B cell (primary cell): ENCODE measurements around the gene GPR83. TPM values are rescaled to one million over a fixed set of nuclear protein-coding genes. Genes with fewer than 3 reads are reported as not detected.
"Not testable (repeated sequence)": the region's sequence is repeated elsewhere in the genome, so short reads cannot be mapped to it uniquely, and the experiment has no call there.

ENCODE experiments used
- ATAC-seq: fragments of 200-7000 bp; cut with Tn5 transposase; one replicate; pipeline ENCODE4 v1.10.0; 2021; ENCODE audit warnings: low read depth, mild to moderate bottlenecking, moderate number of reproducible peaks, moderate library complexity
- CTCF ChIA-PET: fragments of 350-600 bp; sonication (Branson Sonifier 250); formaldehyde crosslinking; loops from one replicate; lab custom pipeline; 2021; ENCODE audit warnings: antibody characterized with exemption, inconsistent platforms; lab: Charles Lee
- POLR2A ChIA-PET: fragments of 350-600 bp; sonication (Branson Sonifier 250); formaldehyde crosslinking; loops from one replicate; lab custom pipeline; 2021; ENCODE audit warnings: antibody characterized with exemption; lab: Charles Lee
- DNase-seq: peaks from one replicate; pipeline ENCODE4 v3.0.0; 2013
- H2AFZ ChIP-seq: 2 replicates; pipeline ENCODE4 v1.6.1; 2012; ENCODE audit warnings: mild to moderate bottlenecking, low read depth, low read length; ENCODE audit not compliant: insufficient read depth, poor library complexity, severe bottlenecking
- H3K27ac ChIP-seq, 2 donors: 1 replicate in 1 of 2; 2 replicates in 1 of 2; pipeline ENCODE4 v1.5.1; 2012 to 2013; ENCODE audit warnings: low read length in 2 of 2, mild to moderate bottlenecking in 2 of 2, moderate library complexity in 1 of 2
- H3K27me3 ChIP-seq, 4 experiments: fragments of 200-600 bp in 1 of 4; sonication (generic) in 1 of 4; replicated peaks in 1 of 4; 1 replicate in 2 of 4; 2 replicates in 2 of 4; pipeline versions ENCODE4 v1.6.1 to v1.7.0; 2013 to 2016; ENCODE audit warnings: low read length in 3 of 4, mild to moderate bottlenecking in 2 of 4, mixed read lengths in 1 of 4, moderate library complexity in 1 of 4; ENCODE audit not compliant: insufficient read depth in 4 of 4, control insufficient read depth in 3 of 4; ENCODE audit errors: control extremely low read depth in 1 of 4
- H3K36me3 ChIP-seq, 2 experiments: replicated peaks in 1 of 2; 1 replicate in 1 of 2; 2 replicates in 1 of 2; pipeline versions ENCODE4 v1.6.1 to v1.7.1; 2013; ENCODE audit warnings: low read length in 1 of 2; ENCODE audit not compliant: insufficient read depth in 2 of 2, control insufficient read depth in 1 of 2; ENCODE audit errors: control extremely low read depth in 1 of 2, extremely low read depth in 1 of 2
- H3K4me1 ChIP-seq, 2 donors: fragments of 200-600 bp in 1 of 2; sonication (generic) in 1 of 2; 1 replicate in 1 of 2; 2 replicates in 1 of 2; pipeline versions ENCODE4 v1.5.1 to v1.6.1; 2013 to 2017; ENCODE audit warnings: low read length in 2 of 2; ENCODE audit not compliant: control insufficient read depth in 2 of 2, insufficient read depth in 2 of 2
- H3K4me2 ChIP-seq: replicated peaks from 2 replicates; pipeline ENCODE3; 2012; ENCODE audit warnings: mild to moderate bottlenecking, low read depth, low read length; ENCODE audit not compliant: poor library complexity, severe bottlenecking
- H3K4me3 ChIP-seq, 5 experiments: fragments of 200-600 bp in 1 of 5; sonication (generic) in 1 of 5; 1 replicate in 3 of 5; 2 replicates in 2 of 5; pipeline versions ENCODE4 v1.5.1 to v1.7.0; 2011 to 2016; ENCODE audit warnings: low read length in 4 of 5, mild to moderate bottlenecking in 4 of 5, low read depth in 2 of 5, control low read depth in 1 of 5, moderate library complexity in 1 of 5; ENCODE audit not compliant: insufficient read depth in 1 of 5; ENCODE audit errors: control extremely low read depth in 1 of 5, extremely low read depth in 1 of 5
- H3K79me2 ChIP-seq: fragments of 200-600 bp; sonication (generic); one replicate; pipeline ENCODE4 v1.6.0; 2016; ENCODE audit warnings: low read length; ENCODE audit not compliant: control insufficient read depth, insufficient read depth
- H3K9ac ChIP-seq: fragments of 200-600 bp; sonication (generic); 2 replicates; pipeline ENCODE4 v1.6.1; 2017; ENCODE audit warnings: mild to moderate bottlenecking, low read length, moderate library complexity
- H3K9me3 ChIP-seq, 3 donors: one replicate each; pipeline versions ENCODE4 v1.6.1 to v1.7.1; 2013; ENCODE audit warnings: low read length in 2 of 3; ENCODE audit not compliant: control insufficient read depth in 2 of 3, insufficient read depth in 1 of 3; ENCODE audit errors: control extremely low read depth in 1 of 3
- H4K20me1 ChIP-seq: 2 replicates; pipeline ENCODE4 v1.6.0; 2012; ENCODE audit warnings: mild to moderate bottlenecking, low read length; ENCODE audit not compliant: insufficient read depth, control insufficient read depth, poor library complexity, severe bottlenecking
- H3K27ac Mint-ChIP-seq: one replicate; pipeline ENCODE4 v1.8.0; 2021; ENCODE audit warnings: mixed read lengths
- H3K27me3 Mint-ChIP-seq: one replicate; pipeline ENCODE4 v1.8.0; 2021; ENCODE audit warnings: mixed read lengths
- H3K4me1 Mint-ChIP-seq: one replicate; pipeline ENCODE4 v1.8.0; 2021; ENCODE audit warnings: mixed read lengths
- H3K4me3 Mint-ChIP-seq: one replicate; pipeline ENCODE4 v1.8.0; 2021; ENCODE audit warnings: mixed read lengths
- H3K9me3 Mint-ChIP-seq: one replicate; pipeline ENCODE4 v1.8.0; 2022; ENCODE audit warnings: mixed read lengths; ENCODE audit not compliant: insufficient read depth
- EZH2 ChIP-seq: IDR thresholded peaks from 2 replicates; pipeline ENCODE4 v1.6.1; 2012; ENCODE audit warnings: borderline replicate concordance, low read depth, mild to moderate bottlenecking, moderate library complexity, low read length; ENCODE audit not compliant: insufficient read depth, poor library complexity, severe bottlenecking
- WGBS: methylation state at CpG from one replicate; pipeline ENCODE4 v1.1.5; 2013; ENCODE audit warnings: missing lambda C conversion rate; ENCODE audit not compliant: insufficient coverage; 5-methylcytosine and 5-hydroxymethylcytosine counted together
- intact Hi-C: fragments of 100-400 bp; cut with micrococcal nuclease; formaldehyde crosslinking; loops from one replicate; pipeline ENCODE4 v1.10.0; 2022
- polyA plus RNA-seq: library from polyadenylated mRNA; depleted of rRNA; stranded (reverse); fragments of >200 nt; gene quantifications from 2 replicates; pipeline ENCODE4 v1.2.3, GENCODE V29; 2012
- total RNA-seq, 2 donors: library from RNA; stranded (reverse); fragments of 120-200 nt in 1 of 2; gene quantifications; 1 replicate in 1 of 2; 2 replicates in 1 of 2; pipeline versions ENCODE4 v1.2.3 to v1.2.4, GENCODE V29; 2013 to 2022
- TF ChIP-seq, protein P1 (sequence below): fragments of 200-600 bp; IDR thresholded peaks from one replicate; pipeline ENCODE4 v1.8.0; 2022; ENCODE audit warnings: antibody characterized with exemption, mild to moderate bottlenecking

Gene GPR83
- total and polyA plus RNA-seq, 2 donors (not counting 1 experiment from before 2014, with no cell fraction given): 0.28 to 0.37 TPM

DNA sequence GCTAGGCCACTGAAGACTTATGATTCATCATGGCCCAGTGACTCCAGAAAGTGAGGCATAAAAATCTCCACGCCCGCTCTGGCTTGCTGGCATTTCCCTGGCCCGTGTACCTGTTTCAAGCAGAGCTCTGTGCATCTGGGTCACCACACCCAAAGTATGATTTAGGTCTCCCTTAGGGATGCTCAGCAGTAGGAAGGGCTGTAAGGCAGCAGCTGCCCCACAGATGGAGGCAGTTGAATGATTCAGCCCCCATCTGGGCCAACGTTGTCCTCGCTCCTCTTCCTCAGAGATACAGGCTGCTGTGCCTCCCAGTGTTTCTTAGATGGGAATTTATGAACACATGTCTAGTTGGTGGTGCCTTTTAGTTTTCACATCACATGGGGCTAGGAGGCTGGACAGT lies 21.6 kb downstream of the GPR83 start:
- ChIA-PET POLR2A (no interaction called here), CTCF (no interaction called here)
- Histone ChIP-seq H3K9me3 (peaks cover 0 to 7% (median 3%) of the 10 kb centered on the region in 3 donors), H4K20me1 (no peaks in the 10 kb centered on the region), H3K27ac (no peak overlapping the region), H2AFZ (no peak overlapping the region), H3K4me1 (no peaks in the 10 kb centered on the region), H3K79me2 (no peaks in the 10 kb centered on the region), H3K27me3 (no peaks in the 10 kb centered on the region), H3K4me2 (no peak overlapping the region), H3K36me3 (no peaks in the 10 kb centered on the region), H3K9ac (no peak overlapping the region), H3K4me3 (no peak overlapping the region)
- TF ChIP-seq EZH2: no peak
- Mint-ChIP-seq H3K27ac (no peak overlapping the region), H3K4me1 (no peaks in the 10 kb centered on the region), H3K9me3 (no peaks in the 10 kb centered on the region), H3K27me3 (peaks cover 14% of the 10 kb centered on the region), H3K4me3 (no peak overlapping the region)
- 81% methylated on average over 5 of the region's 5 CpGs for WGBS
- DNase-seq (no peak), ATAC-seq (no peak)
- intact Hi-C loops: no loop called here

- Histone ChIP-seq H3K4me3 (no peak overlapping the region), H3K9ac (no peak overlapping the region), H3K9me3 (peaks cover 0 to 5% (median 3%) of the 10 kb centered on the region in 3 donors), H3K27ac (no peak overlapping the region), H3K79me2 (no peaks in the 10 kb centered on the region), H3K4me1 (no peaks in the 10 kb centered on the region), H3K4me2 (no peak overlapping the region), H3K27me3 (no peaks in the 10 kb centered on the region), H4K20me1 (no peaks in the 10 kb centered on the region), H2AFZ (no peak overlapping the region), H3K36me3 (no peaks in the 10 kb centered on the region)
- ATAC-seq (no peak), DNase-seq (no peak)
- ChIA-PET POLR2A (no interaction called here), CTCF (no interaction called here)
- Mint-ChIP-seq H3K27me3 (no peaks in the 10 kb centered on the region), H3K4me1 (no peaks in the 10 kb centered on the region), H3K27ac (no peak overlapping the region), H3K9me3 (no peaks in the 10 kb centered on the region), H3K4me3 (no peak overlapping the region)
- WGBS: no CpG with 5 or more reads among the region's 1 CpG
- intact Hi-C loops: no loop called here
- no peak for TF ChIP-seq EZH2
- TF ChIP-seq, protein P1, sequence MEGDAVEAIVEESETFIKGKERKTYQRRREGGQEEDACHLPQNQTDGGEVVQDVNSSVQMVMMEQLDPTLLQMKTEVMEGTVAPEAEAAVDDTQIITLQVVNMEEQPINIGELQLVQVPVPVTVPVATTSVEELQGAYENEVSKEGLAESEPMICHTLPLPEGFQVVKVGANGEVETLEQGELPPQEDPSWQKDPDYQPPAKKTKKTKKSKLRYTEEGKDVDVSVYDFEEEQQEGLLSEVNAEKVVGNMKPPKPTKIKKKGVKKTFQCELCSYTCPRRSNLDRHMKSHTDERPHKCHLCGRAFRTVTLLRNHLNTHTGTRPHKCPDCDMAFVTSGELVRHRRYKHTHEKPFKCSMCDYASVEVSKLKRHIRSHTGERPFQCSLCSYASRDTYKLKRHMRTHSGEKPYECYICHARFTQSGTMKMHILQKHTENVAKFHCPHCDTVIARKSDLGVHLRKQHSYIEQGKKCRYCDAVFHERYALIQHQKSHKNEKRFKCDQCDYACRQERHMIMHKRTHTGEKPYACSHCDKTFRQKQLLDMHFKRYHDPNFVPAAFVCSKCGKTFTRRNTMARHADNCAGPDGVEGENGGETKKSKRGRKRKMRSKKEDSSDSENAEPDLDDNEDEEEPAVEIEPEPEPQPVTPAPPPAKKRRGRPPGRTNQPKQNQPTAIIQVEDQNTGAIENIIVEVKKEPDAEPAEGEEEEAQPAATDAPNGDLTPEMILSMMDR: no peak
Measured at GRCh38 chr11:94376841-94377240, 24.4 kb downstream of the GPR83 start.

DNA sequence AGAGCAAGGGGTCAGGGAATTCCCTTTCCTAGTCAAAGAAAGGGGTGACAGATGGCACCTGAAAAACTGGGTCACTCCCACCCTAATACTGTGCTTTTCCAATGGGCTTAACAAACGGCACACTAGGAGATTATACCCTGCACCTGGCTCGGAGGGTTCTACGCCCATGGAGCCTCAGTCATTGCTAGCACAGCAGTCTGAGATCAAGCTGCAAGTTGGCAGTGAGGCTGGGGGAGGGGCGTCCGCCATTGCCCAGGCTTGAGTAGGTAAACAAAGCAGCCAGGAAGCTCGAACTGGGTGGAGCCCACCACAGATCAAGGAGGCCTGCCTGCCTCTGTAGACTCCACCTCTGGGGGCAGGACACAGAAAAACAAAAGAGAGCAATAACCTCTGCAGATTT lies 30.6 kb downstream of the GPR83 start:
- H4K20me1 ChIP-seq, H3K4me3 ChIP-seq, H3K9me3 ChIP-seq, H3K4me3 Mint-ChIP-seq, H3K4me1 ChIP-seq, H3K9me3 Mint-ChIP-seq, H3K27me3 ChIP-seq, CTCF ChIA-PET, intact Hi-C loops, H3K4me1 Mint-ChIP-seq, H2AFZ ChIP-seq, H3K36me3 ChIP-seq, H3K27ac ChIP-seq, ATAC-seq, H3K27me3 Mint-ChIP-seq, H3K9ac ChIP-seq, POLR2A ChIA-PET, H3K4me2 ChIP-seq, DNase-seq, H3K79me2 ChIP-seq, H3K27ac Mint-ChIP-seq: not testable (repeated sequence)
- 92% methylated on average over 6 of the region's 6 CpGs for WGBS
